Prostate gland (tissue), 2 donors: Measurements from ENCODE around the gene ANKRD11.

Source experiments
- POLR2A ChIP-seq: fragments of 450-650 bp; IDR thresholded peaks from one replicate; pipeline ENCODE4 v1.6.1; 2016; ENCODE audit warnings: antibody characterized with exemption, mild to moderate bottlenecking
- POLR2AphosphoS5 ChIP-seq: sonication (generic); formaldehyde crosslinking; IDR thresholded peaks from one replicate; pipeline ENCODE4 v1.6.1; 2017; ENCODE audit warnings: antibody characterized with exemption
- TF ChIP-seq, protein P1 (sequence below), 4 experiments: fragments of 200-600 bp in 2 of 4; fragments of 450-650 bp in 2 of 4; sonication (generic) in 2 of 4; IDR thresholded peaks; 1 replicate in 3 of 4; 2 replicates in 1 of 4; pipeline ENCODE4 v1.5.1; 2016 to 2019; ENCODE audit warnings: antibody characterized with exemption in 4 of 4, mild to moderate bottlenecking in 2 of 4, moderate library complexity in 2 of 4

GRCh38 chr16:89354325-89354724 lies 136.0 kb downstream of the ANKRD11 start:
- TF ChIP-seq, protein P1, sequence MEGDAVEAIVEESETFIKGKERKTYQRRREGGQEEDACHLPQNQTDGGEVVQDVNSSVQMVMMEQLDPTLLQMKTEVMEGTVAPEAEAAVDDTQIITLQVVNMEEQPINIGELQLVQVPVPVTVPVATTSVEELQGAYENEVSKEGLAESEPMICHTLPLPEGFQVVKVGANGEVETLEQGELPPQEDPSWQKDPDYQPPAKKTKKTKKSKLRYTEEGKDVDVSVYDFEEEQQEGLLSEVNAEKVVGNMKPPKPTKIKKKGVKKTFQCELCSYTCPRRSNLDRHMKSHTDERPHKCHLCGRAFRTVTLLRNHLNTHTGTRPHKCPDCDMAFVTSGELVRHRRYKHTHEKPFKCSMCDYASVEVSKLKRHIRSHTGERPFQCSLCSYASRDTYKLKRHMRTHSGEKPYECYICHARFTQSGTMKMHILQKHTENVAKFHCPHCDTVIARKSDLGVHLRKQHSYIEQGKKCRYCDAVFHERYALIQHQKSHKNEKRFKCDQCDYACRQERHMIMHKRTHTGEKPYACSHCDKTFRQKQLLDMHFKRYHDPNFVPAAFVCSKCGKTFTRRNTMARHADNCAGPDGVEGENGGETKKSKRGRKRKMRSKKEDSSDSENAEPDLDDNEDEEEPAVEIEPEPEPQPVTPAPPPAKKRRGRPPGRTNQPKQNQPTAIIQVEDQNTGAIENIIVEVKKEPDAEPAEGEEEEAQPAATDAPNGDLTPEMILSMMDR (IDR thresholded peaks at IDR 0.05), result no peak
- TF ChIP-seq POLR2A, result no peak
- no peak for TF ChIP-seq POLR2AphosphoS5
